Cerebellar cortex (tissue), 1 donor: Measurements from ENCODE around the gene KCP.
A peak's percentile ranks its signal among the peaks of the same experiment; 100 is the strongest.

ENCODE experiments used
- DNase-seq: peaks from one replicate; pipeline ENCODE4 v3.0.0-alpha.2; 2015; ENCODE audit warnings: low spot score

KCP gene

GRCh38 chr7:128874140-128875031 is 36.1 kb downstream of the KCP start:
- no peak for DNase-seq

- no peak for DNase-seq
Measured at GRCh38 chr7:128873234-128873633, 37.3 kb downstream of the KCP start.

GRCh38 chr7:128872394-128872824 is 38.1 kb downstream of the KCP start:
- DNase-seq = no peak

DNA sequence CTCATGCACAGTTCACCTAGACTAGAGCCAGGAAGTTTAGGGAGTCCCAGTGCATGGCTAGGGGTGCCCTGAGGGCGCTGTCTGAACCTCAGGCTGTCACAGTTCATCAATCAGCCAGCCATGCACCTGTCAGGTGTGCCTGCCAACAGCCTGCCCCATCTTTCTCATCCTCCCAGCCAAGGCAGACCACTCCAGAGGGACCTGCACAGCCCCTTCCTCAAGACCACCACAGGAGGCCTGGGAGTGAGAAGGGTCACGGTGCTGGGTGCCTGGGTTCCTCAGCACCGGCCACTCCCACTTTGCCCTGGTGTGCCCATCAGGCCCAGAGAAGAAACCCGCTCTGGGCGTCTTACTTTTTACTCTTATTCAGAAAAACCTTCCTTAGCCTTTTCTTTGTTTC is 39.5 kb downstream of the KCP start:
- DNase-seq = no peak

DNA sequence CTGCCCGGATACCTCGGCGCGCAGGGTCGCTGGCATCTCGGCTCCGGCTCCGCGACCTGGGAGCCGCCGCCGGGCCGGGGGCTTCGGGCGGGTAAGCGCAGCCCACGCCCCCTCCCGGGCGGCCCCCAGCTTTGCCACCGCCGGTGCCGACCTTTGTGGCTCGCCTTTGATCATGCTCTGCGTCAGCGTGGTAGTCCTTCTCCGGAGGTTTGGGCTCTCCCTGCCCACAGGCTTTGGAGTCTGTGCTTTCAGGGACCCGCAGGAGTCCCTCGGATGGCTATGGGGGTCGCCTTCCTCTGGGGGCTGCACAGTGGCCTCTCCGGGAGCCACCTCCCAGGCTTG is 40.6 kb downstream of the KCP start:
- DNase-seq = no peak

- DNase-seq = no peak
Measured at GRCh38 chr7:128869138-128869943, 41.2 kb downstream of the KCP start.

DNA sequence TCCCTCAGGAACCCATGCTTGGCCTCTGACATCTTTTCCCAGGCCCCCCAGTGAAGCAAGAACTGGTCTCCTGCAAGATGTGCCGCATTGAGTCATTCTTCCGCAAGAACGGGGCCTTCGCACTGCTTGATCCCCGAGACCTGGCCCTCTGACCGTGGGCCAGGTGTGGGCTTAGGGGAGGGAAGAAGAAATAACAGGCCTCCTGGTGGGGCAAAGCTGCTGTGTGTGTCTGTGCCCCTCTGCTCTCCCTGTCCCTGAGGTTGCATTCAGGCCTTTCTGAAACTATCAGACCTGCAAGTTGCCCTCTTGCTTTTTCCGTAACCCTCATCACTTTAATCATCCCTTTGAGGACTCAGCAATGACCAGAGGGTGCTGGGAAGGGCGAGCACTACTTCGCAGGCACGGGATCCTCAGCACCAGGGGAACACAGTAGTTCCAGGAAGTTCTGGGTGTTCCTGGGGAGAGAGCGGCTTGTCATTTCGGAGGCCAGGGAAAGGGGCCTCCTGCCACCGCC is 41.8 kb downstream of the KCP start:
- DNase-seq = no peak

DNA sequence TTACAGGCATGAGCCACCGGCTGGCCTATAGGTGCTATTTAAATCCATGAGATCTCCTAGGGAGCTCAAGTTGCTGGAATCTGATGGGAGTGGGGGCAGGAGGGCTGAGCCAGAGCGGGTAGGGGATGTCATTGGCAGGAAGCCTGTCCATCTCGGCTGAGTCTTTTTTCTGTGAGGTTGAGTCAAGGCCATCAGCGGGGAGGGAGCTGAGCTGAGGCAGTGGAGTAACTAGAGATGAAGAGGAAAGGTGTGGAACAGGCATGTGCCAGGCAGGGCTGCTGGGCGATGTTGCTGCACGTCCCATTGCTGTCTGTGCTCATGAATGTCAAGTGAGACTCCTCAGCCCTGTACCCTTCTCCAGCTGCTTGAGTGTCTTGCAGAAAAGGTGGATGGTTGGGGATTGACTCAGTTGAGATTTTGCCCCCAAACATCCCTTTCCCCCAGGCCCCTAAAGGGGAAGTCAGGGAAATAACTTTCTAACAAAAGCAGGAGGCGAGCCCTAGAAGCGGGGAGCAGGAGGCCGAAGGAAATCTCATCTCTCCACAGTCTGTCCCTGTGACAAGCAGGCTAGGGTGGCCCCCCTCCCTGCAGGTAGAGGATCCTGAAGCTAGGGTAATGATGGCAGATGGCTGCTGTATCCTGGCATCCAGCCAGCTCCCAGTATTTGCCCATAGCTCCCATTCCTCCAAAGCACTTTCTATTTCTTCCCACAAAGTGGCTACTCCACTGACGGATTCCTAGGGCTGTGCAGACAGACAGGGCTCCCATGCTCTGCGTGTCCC is 42.5 kb downstream of the KCP start:
- DNase-seq = peak; percentile 89

GRCh38 chr7:128867241-128867640 is 43.3 kb downstream of the KCP start:
- DNase-seq = no peak

DNA sequence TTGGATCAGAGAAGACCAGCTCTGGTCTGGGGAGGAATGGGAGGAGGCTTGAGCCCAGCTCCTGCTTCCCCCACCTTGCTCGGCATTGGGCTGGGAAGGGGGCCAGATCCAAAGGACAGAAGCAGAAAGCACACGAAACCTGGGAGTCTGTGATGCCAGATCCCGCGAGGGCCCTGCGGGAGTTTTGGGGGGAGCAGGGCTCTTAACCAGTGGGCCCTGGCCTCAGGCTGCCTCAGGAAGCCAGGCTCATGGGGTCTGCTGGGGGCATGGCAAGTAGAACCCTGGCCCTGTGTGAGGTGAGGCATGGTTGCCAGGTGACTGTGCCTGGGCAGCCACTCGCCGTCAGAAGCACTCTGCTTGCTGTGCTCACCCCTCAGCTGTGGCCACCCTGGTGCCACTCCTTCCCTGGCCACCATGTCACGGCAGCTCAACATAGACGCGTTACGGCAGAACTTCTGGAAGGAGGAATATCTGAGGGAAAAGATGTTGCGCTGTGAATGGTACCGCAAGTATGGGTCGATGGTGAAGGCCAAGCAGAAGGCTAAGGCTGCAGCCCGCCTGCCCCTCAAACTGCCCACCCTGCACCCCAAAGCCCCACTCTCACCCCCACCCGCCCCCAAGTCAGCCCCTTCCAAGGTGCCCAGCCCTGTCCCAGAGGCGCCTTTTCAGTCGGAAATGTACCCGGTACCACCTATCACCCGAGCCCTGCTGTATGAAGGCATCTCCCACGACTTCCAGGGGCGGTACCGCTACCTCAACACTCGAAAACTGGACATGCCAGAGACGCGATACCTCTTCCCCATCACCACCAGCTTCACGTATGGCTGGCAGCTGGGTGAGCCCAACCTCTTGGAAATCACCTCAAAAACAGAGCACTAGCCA is 44.3 kb downstream of the KCP start:
- DNase-seq = no peak

GRCh38 chr7:128865303-128865702 is 45.2 kb downstream of the KCP start:
- DNase-seq = no peak

GRCh38 chr7:128863433-128863989 is 47.0 kb downstream of the KCP start:
- peak; percentile 70 for DNase-seq

DNA sequence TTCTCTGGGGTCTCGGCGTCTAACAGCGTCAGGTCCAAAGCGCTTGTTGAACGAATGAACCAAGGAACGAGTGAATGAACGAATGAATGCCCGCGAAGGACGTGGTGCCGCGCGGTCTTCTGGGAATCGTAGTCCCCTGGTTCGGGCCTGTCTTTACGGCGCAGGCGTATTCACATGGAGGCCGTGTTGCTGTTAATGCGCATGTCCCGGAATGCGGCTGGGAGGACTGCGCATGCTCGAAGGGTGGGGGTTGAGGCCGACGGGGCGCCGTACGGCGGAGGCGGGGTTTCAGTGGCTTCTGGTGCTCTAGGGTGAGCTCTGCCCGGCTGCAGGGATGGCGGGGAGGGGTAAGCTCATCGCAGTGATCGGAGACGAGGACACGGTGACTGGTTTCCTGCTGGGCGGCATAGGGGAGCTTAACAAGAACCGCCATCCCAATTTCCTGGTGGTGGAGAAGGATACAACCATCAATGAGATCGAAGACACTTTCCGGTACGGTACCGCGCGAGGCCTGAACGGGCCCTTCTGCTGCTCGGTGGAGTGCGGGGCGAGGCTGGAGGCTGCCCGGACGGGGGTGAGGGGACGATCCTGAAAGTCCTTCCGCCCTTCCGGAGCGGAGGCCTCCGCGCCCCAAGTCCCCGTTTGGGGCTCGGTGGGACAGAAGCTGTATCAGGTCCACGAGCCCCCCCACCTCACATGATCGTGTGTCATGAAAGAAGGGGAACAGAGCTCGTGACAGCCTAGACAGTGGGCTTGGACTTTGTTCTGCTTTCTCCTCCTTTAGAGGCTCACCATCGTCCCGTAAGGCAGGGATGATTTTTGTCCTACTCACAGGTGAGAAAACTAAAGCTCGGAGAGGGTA is 47.7 kb downstream of the KCP start, which contains the start of gene ATP6V1F:
TSS of gene ATP6V1F (plus strand) at position 286 of the 862 bp plus-strand sequence. CDS start at position 335, 49 bp downstream.
- DNase-seq = peak; percentile 97

DNA sequence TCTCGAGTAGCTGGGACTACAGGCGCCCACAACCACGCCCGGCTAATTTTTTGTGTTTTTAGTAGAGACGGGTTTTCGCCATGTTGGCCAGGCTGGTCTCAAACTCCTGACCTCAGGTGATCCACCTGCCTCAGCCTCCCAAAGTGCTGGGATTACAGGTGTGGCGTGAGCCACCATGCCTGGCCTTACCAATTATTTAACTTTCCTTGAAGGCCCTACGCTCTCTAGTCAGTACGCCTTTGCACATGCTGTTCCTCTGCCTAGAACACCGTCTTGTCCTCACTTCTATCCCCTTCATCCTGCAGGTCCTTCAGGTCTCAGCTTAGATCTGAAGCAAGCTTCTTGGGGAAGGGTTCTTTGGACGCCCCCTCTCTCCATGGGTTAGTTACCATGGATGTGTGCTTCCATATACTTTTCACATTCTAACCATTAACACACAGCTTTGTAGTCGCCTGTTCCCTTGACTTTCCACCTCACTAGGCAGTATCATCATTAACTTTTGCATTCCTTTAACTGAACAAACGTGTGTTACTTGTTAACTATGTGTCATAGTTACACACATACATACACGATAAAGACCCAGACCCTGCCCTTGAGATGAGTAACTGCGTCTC is 48.4 kb downstream of the KCP start:
- DNase-seq = no peak

- peak; percentile 78 for DNase-seq
Measured at GRCh38 chr7:128860158-128861073, 50.1 kb downstream of the KCP start.

- DNase-seq = no peak
Measured at GRCh38 chr7:128859232-128860157, 51.0 kb downstream of the KCP start.
